ENCODE results near the gene ABCC1.

- TF ChIP-seq POLR2AphosphoS5 (IDR thresholded peaks at IDR 0.05; ENCODE audit: low read depth, low read length), result no peak
- no peak for TF ChIP-seq RCOR1 (IDR thresholded peaks at IDR 0.05; ENCODE audit: low read length)
- TF ChIP-seq RXRA (IDR thresholded peaks at IDR 0.05; ENCODE audit: borderline replicate concordance, low read depth), result no peak
- no peak for TF ChIP-seq RAD21 (IDR thresholded peaks at IDR 0.05; ENCODE audit: low read length)
- no peak for TF ChIP-seq GABPA (IDR thresholded peaks at IDR 0.05; ENCODE audit: low read depth)
- no peak for TF ChIP-seq CTCF (IDR thresholded peaks at IDR 0.05)
- TF ChIP-seq NFIC (IDR thresholded peaks at IDR 0.05; ENCODE audit: borderline replicate concordance), result no peak
- TF ChIP-seq FOXJ3 (CRISPR knock-in tag; IDR thresholded peaks at IDR 0.05), result no peak
- TF ChIP-seq ZBTB33 (IDR thresholded peaks at IDR 0.05; ENCODE audit: borderline replicate concordance, low read depth), result no peak
Measured at GRCh38 chr16:16041196-16041892, 91.9 kb downstream of the ABCC1 start.

Measured in SK-N-SH (cell line).